Measurements from ENCODE around the gene CXCR6. TPM values are rescaled to one million over a fixed set of nuclear protein-coding genes. Genes with fewer than 3 reads are reported as not detected.

The CXCR6 gene
- total RNA-seq, 1 donor from 2014 or later = not detected

- no peak overlapping the region for H3K27ac Mint-ChIP-seq (ENCODE audit: unreplicated experiment)
- no peak overlapping the region for H3K4me3 Mint-ChIP-seq (ENCODE audit: unreplicated experiment)
- H3K4me1 Mint-ChIP-seq (ENCODE audit: unreplicated experiment) = no peaks in the 10 kb centered on the region
- H3K36me3 Mint-ChIP-seq (ENCODE audit: unreplicated experiment) = peaks cover 38% of the 10 kb centered on the region
- H3K9me3 Mint-ChIP-seq (ENCODE audit: unreplicated experiment) = no peaks in the 10 kb centered on the region
- TF ChIP-seq, protein P1, sequence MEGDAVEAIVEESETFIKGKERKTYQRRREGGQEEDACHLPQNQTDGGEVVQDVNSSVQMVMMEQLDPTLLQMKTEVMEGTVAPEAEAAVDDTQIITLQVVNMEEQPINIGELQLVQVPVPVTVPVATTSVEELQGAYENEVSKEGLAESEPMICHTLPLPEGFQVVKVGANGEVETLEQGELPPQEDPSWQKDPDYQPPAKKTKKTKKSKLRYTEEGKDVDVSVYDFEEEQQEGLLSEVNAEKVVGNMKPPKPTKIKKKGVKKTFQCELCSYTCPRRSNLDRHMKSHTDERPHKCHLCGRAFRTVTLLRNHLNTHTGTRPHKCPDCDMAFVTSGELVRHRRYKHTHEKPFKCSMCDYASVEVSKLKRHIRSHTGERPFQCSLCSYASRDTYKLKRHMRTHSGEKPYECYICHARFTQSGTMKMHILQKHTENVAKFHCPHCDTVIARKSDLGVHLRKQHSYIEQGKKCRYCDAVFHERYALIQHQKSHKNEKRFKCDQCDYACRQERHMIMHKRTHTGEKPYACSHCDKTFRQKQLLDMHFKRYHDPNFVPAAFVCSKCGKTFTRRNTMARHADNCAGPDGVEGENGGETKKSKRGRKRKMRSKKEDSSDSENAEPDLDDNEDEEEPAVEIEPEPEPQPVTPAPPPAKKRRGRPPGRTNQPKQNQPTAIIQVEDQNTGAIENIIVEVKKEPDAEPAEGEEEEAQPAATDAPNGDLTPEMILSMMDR (IDR thresholded peaks at IDR 0.05) = no peak
- H3K27me3 Mint-ChIP-seq (ENCODE audit: unreplicated experiment) = no peaks in the 10 kb centered on the region
- DNase-seq (ENCODE audit: extremely low spot score, unreplicated experiment) = no peak
Observed at GRCh38 chr3:45948881-45949280, 5.6 kb downstream of the CXCR6 start.

- no peak overlapping the region for H3K27ac Mint-ChIP-seq (ENCODE audit: unreplicated experiment)
- H3K4me3 Mint-ChIP-seq (ENCODE audit: unreplicated experiment) = no peak overlapping the region
- TF ChIP-seq, protein P1 (IDR thresholded peaks at IDR 0.05) = no peak
- H3K4me1 Mint-ChIP-seq (ENCODE audit: unreplicated experiment) = no peaks in the 10 kb centered on the region
- peaks cover 42% of the 10 kb centered on the region for H3K36me3 Mint-ChIP-seq (ENCODE audit: unreplicated experiment)
- no peaks in the 10 kb centered on the region for H3K9me3 Mint-ChIP-seq (ENCODE audit: unreplicated experiment)
- DNase-seq (ENCODE audit: extremely low spot score, unreplicated experiment) = no peak
- no peaks in the 10 kb centered on the region for H3K27me3 Mint-ChIP-seq (ENCODE audit: unreplicated experiment)
Observed at GRCh38 chr3:45949432-45949831, 6.2 kb downstream of the CXCR6 start.

DNA sequence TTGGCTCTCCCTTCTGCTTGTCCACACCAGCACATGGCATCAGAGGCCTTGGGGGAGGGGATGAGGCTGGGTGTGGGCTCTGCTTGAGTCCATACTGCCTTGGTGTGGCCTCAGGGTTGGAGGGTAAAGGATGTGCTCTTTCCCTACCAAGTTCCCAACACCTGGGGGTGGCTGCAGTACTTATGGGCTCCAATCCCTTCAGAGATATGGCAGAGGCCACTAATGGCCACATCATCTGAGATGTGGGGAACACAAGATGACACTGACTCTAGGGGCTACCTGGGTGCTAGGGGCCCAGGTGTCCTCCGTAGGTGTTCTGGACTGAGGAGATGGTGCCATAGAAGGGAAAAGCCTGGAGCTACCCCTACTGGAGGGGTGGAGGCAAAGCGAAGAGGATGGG, 6.9 kb downstream of the CXCR6 start:
- TF ChIP-seq, protein P1 (IDR thresholded peaks at IDR 0.05) = no peak
- no peaks in the 10 kb centered on the region for H3K9me3 Mint-ChIP-seq (ENCODE audit: unreplicated experiment)
- H3K27ac Mint-ChIP-seq (ENCODE audit: unreplicated experiment) = no peak overlapping the region
- H3K4me1 Mint-ChIP-seq (ENCODE audit: unreplicated experiment) = no peaks in the 10 kb centered on the region
- no peak overlapping the region for H3K4me3 Mint-ChIP-seq (ENCODE audit: unreplicated experiment)
- peaks cover 46% of the 10 kb centered on the region for H3K36me3 Mint-ChIP-seq (ENCODE audit: unreplicated experiment)
- H3K27me3 Mint-ChIP-seq (ENCODE audit: unreplicated experiment) = no peaks in the 10 kb centered on the region
- DNase-seq (ENCODE audit: extremely low spot score, unreplicated experiment) = no peak

GRCh38 chr3:45950686-45951600, 7.7 kb downstream of the CXCR6 start:
- Mint-ChIP-seq H3K4me1 (ENCODE audit: unreplicated experiment) (no peaks in the 10 kb centered on the region), H3K4me3 (ENCODE audit: unreplicated experiment) (no peak overlapping the region), H3K36me3 (ENCODE audit: unreplicated experiment) (peaks cover 48% of the 10 kb centered on the region), H3K27me3 (ENCODE audit: unreplicated experiment) (no peaks in the 10 kb centered on the region), H3K27ac (ENCODE audit: unreplicated experiment) (no peak overlapping the region), H3K9me3 (ENCODE audit: unreplicated experiment) (no peaks in the 10 kb centered on the region)
- DNase-seq (ENCODE audit: extremely low spot score, unreplicated experiment) = no peak
- TF ChIP-seq, protein P1 (IDR thresholded peaks at IDR 0.05) = no peak

DNA sequence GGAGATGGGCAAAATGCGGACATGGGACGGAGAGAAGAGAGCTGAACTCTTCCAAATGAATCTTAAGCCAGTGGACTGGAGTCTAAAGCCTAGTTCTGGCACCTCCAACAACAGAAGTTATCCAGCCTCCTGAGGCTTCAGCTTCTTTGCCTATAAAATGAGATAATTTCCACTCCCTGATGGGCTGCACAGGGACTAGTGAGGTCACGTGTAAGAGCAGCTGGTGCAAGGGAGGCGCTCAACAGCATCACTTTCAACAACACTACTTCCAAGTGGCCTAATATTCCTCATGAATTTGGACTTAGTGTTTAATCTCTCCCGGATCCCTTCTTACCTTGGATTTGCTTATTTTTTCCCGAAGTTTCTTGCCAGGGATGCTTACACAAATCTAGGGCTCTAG, 8.7 kb downstream of the CXCR6 start:
- Mint-ChIP-seq H3K27ac (ENCODE audit: unreplicated experiment) (no peak overlapping the region), H3K36me3 (ENCODE audit: unreplicated experiment) (peaks cover 51% of the 10 kb centered on the region)

More for the DNA sequence above, 8.7 kb downstream of the CXCR6 start:
- no peak overlapping the region for H3K4me3 Mint-ChIP-seq (ENCODE audit: unreplicated experiment)
- TF ChIP-seq, protein P1 (IDR thresholded peaks at IDR 0.05) = no peak
- H3K4me1 Mint-ChIP-seq (ENCODE audit: unreplicated experiment) = peaks cover 4% of the 10 kb centered on the region
- no peaks in the 10 kb centered on the region for H3K27me3 Mint-ChIP-seq (ENCODE audit: unreplicated experiment)
- no peak for DNase-seq (ENCODE audit: extremely low spot score, unreplicated experiment)
- H3K9me3 Mint-ChIP-seq (ENCODE audit: unreplicated experiment) = no peaks in the 10 kb centered on the region

Measured in osteocyte (in vitro differentiated cells).